AG04449 (cell line): ENCODE measurements around the gene MAD1L1.

ENCODE experiments used
- CTCF ChIA-PET: fragments of 350-600 bp; formaldehyde crosslinking; extraction: SDS; loops from one replicate; lab custom pipeline; 2021; ENCODE audit warnings: antibody characterized with exemption; lab: Yijun Ruan, JAX
- POLR2A ChIA-PET: fragments of 400-600, 350-600 bp; formaldehyde crosslinking; extraction: SDS; loops from one replicate; lab custom pipeline; 2020; ENCODE audit warnings: antibody characterized with exemption, inconsistent platforms; lab: Yijun Ruan, JAX
- DNase-seq: peaks from one replicate; pipeline ENCODE4 v3.0.0-alpha.2; 2010; ENCODE audit warnings: low read depth, low spot score
- H3K4me3 ChIP-seq: 2 replicates; pipeline ENCODE4 v1.5.1; 2011; ENCODE audit warnings: low read depth, mild to moderate bottlenecking, control low read depth, low read length
- CTCF ChIP-seq: IDR thresholded peaks from one replicate; pipeline ENCODE4 v1.5.1; 2011; ENCODE audit warnings: mild to moderate bottlenecking, moderate library complexity, low read length, control low read depth, inconsistent platforms; ENCODE audit not compliant: insufficient read depth; ENCODE audit errors: missing control alignments

MAD1L1 gene

DNA sequence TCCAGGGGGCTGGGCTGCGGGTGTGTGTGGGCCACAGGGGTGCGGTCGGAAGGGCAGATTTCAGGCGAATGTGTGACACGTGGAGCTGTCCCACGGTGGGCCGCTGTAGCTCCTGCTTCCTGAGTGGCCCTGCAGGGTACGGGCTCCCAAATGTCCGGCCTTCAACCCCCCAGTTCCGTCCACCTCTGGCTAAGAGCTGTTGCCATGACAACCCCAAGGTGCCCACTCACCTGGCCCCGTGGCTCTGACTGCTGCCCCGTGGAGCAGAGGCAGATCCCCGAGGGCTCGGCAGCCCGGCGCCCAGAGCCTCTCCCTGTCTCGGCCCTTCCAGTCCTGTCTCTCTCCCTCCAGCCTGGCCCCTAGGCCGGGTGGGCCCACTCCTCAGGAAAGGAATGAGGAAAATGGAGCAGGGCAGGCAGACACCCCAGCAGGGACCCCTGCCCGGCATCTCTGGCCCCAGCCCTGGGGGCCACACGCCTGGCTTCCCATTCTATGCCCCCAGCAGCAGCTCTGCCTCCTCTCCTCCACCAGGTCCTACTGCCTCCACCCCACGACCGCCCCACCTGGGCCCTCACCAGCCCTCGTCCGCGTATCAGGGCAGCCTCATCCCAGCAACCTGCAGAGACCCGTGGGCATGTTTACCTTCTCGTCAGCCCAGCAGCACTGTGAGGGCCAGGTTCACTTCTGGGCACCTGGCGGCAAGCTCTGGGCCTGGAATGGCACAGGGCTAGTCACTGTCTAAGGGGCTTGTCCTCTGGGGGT is 347.1 kb downstream of the MAD1L1 start:
- no peak overlapping the region for H3K4me3 ChIP-seq
- ChIA-PET CTCF (interaction anchor here (1.2 kb wide), 1 partner anchor 27 kb away, joined by 3 read pairs; no protein-coding TSS in a partner anchor), POLR2A (no interaction called here)
- no peak for DNase-seq
- no peak for TF ChIP-seq CTCF

DNA sequence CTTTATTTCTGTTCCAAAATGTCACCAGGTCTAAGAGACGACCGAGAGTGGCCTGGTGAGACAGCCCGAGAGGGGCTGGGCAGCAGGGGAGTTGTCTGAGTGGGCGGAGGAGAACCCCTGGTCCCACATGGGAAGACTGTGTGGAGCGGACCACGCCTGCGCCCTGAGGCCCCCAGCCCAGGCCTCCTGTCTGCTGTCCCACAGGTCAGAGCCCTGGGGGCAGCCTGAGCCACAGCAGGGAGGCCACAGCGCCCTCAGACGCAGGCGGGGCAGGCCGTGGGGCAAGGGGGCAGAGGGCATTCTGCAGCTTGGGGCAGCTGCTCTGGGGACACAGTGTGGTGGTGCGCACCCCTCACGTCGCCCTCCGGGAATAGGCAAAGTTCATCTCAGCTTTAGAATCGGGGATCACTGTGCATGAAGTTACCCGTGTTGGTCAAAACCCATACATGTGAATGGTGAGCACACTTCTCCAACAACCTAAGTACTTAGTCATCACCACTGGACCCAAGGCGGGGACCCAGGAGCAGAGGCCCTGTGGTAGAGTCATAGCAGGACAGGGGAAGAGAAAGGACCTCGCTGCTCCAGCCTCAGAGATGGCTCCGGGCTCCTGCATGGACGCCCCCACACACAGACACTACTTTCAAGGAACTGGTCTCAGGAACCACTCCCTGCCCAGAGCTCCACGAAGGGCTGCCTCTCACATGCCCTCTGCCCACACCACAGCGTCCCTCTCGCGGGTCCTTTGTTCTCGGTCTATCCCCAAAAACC is 348.0 kb downstream of the MAD1L1 start:
- no peak overlapping the region for H3K4me3 ChIP-seq
- ChIA-PET CTCF (interaction anchor here (1.2 kb wide), 1 partner anchor 28 kb away, joined by 3 read pairs; no protein-coding TSS in a partner anchor), POLR2A (no interaction called here)
- DNase-seq: no peak
- no peak for TF ChIP-seq CTCF

DNA sequence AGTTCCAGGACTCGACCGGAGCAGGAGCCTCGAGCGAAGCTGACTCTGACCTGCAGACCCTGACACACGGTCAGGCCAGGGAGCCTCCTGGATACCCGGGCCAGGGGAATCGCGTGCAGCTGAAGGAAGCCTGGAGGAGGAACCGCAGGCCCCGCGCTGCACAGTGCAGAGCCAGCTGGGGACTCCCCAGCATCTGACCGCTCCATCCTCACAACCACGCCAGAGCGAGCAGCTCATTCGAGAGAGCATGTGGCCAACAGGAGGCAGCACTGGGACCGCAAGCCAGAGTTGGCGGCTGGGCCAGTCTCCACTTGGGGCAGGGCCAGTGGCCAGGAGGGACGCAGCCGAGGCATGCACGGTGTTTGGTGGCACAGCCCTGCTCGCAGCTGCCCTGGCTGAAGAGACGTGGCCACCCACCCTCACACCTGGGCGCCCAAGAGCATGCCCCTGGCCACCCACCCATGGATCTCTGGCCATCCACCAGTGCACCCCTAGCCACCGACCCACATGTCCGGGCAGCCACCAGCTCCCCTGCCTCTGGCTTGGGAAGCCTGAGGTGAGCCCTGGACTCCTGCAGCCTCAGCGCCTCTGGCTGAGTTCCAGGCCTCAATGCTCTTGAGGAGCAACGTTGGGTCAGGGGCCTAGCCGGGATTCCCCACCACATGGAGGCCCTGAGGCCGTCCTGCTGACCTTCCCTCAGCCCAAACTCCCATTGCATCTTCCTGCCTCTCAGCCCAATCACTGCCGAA is 348.7 kb downstream of the MAD1L1 start:
- DNase-seq: no peak
- CTCF ChIA-PET: interaction anchor here (1.4 to 1.9 kb wide), 3 partner anchors 9 to 325 kb away, joined by 3 to 8 read pairs (median 5); no protein-coding TSS in a partner anchor
- TF ChIP-seq CTCF: peak; percentile 4
- POLR2A ChIA-PET: interaction anchor here (0.6 to 1.0 kb wide), 2 partner anchors 29 to 216 kb away, joined by 3 to 4 read pairs; no protein-coding TSS in a partner anchor
- no peak overlapping the region for H3K4me3 ChIP-seq

- TF ChIP-seq CTCF: no peak
- peak; percentile 53 for DNase-seq
- ChIA-PET CTCF (interaction anchor here (1.4 to 1.9 kb wide), 3 partner anchors 8 to 326 kb away, joined by 3 to 8 read pairs (median 5); no protein-coding TSS in a partner anchor), POLR2A (interaction anchor here (0.6 to 1.0 kb wide), 3 partner anchors 30 to 215 kb away, joined by 3 to 4 read pairs (median 3); no protein-coding TSS in a partner anchor)
- no peak overlapping the region for H3K4me3 ChIP-seq
Observed at GRCh38 chr7:1883031-1883761, 349.5 kb downstream of the MAD1L1 start.

DNA sequence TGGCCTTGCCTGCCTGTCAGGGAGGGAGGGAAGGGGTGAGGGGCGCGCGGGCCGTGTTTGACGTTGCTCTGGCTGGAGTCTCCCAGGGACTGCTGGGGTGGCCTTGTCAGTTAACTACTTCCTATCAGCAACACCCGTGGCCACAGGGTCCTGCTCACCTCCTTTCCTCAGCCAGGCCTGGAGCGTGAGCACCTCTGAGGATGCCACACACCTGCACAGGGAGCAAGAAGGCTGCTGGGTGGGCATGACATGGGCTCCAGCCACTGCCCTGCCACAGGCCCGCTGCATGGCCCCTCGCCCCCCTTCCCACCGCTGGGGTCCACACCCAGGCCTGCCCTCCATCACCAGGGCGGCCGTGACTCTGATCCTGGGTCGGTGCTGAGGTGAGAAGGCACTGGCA is 350.3 kb downstream of the MAD1L1 start:
- TF ChIP-seq CTCF: no peak
- POLR2A ChIA-PET: interaction anchor here (0.7 kb wide), 1 partner anchor 39 kb away, joined by 3 read pairs; no protein-coding TSS in a partner anchor
- no peak overlapping the region for H3K4me3 ChIP-seq
- no peak for DNase-seq
- CTCF ChIA-PET: interaction anchor here (1.4 to 1.9 kb wide), 3 partner anchors 7 to 327 kb away, joined by 3 to 8 read pairs (median 5); no protein-coding TSS in a partner anchor
